Astrocyte (in vitro differentiated cells and primary cell): ENCODE measurements around the gene RIMBP2. TPM values are rescaled to one million over a fixed set of nuclear protein-coding genes. Genes with fewer than 3 reads are reported as not detected.

ENCODE experiments used
- DNase-seq: peaks from one replicate; pipeline ENCODE4 v3.0.0-alpha.2; 2010; ENCODE audit warnings: low read depth
- FAIRE-seq: peaks from 2 replicates; lab custom pipeline; 2011; peaks lifted over from hg19 to GRCh38; lab: Jason Lieb, UNC
- H2AFZ ChIP-seq: 2 replicates; pipeline ENCODE4 v1.6.0; 2012; ENCODE audit warnings: low read depth, low read length, inconsistent platforms
- H3K27ac ChIP-seq: 2 replicates; pipeline ENCODE4 v1.5.1; 2011; ENCODE audit warnings: low read depth, low read length, inconsistent platforms
- H3K27me3 ChIP-seq: 2 replicates; pipeline ENCODE4 v1.6.0; 2011; ENCODE audit warnings: low read length, inconsistent platforms; ENCODE audit not compliant: insufficient read depth
- H3K36me3 ChIP-seq: 2 replicates; pipeline ENCODE4 v1.5.1; 2011; ENCODE audit warnings: low read length, inconsistent platforms; ENCODE audit not compliant: insufficient read depth
- H3K4me1 ChIP-seq: 2 replicates; pipeline ENCODE4 v1.5.1; 2011; ENCODE audit warnings: low read length, inconsistent platforms; ENCODE audit not compliant: insufficient read depth
- H3K4me2 ChIP-seq: 2 replicates; pipeline ENCODE4 v1.6.0; 2012; ENCODE audit warnings: low read length, inconsistent platforms
- H3K4me3 ChIP-seq: 2 replicates; pipeline ENCODE4 v1.5.1; 2011; ENCODE audit warnings: low read depth, mild to moderate bottlenecking, low read length, inconsistent platforms; ENCODE audit not compliant: insufficient read depth
- H3K79me2 ChIP-seq: 2 replicates; pipeline ENCODE4 v1.6.0; 2012; ENCODE audit warnings: mild to moderate bottlenecking, low read length, inconsistent platforms; ENCODE audit not compliant: insufficient read depth
- H3K9ac ChIP-seq: 2 replicates; pipeline ENCODE4 v1.6.0; 2012; ENCODE audit warnings: mild to moderate bottlenecking, low read length, inconsistent platforms
- H3K9me3 ChIP-seq: 2 replicates; pipeline ENCODE4 v1.5.1; 2012; ENCODE audit warnings: low read depth, mild to moderate bottlenecking, low read length, inconsistent platforms; ENCODE audit not compliant: insufficient read depth
- H4K20me1 ChIP-seq: 2 replicates; pipeline ENCODE4 v1.6.0; 2012; ENCODE audit warnings: low read length, inconsistent platforms; ENCODE audit not compliant: insufficient read depth
- H3K27ac Mint-ChIP-seq: one replicate; pipeline ENCODE4 v1.8.0; 2021; ENCODE audit warnings: mild to moderate bottlenecking, mixed read lengths; ENCODE audit not compliant: unreplicated experiment
- H3K27me3 Mint-ChIP-seq: one replicate; pipeline ENCODE4 v1.8.0; 2021; ENCODE audit warnings: low read depth, mixed read lengths; ENCODE audit not compliant: unreplicated experiment
- H3K36me3 Mint-ChIP-seq: one replicate; pipeline ENCODE4 v1.8.0; 2021; ENCODE audit warnings: low read depth, mixed read lengths; ENCODE audit not compliant: unreplicated experiment
- H3K4me1 Mint-ChIP-seq: one replicate; pipeline ENCODE4 v1.8.0; 2021; ENCODE audit warnings: low read depth, mixed read lengths; ENCODE audit not compliant: unreplicated experiment
- H3K4me3 Mint-ChIP-seq: one replicate; pipeline ENCODE4 v1.8.0; 2021; ENCODE audit warnings: mild to moderate bottlenecking, moderate library complexity, mixed read lengths; ENCODE audit not compliant: unreplicated experiment
- H3K9me3 Mint-ChIP-seq: one replicate; pipeline ENCODE4 v1.8.0; 2021; ENCODE audit warnings: mild to moderate bottlenecking, mixed read lengths; ENCODE audit not compliant: unreplicated experiment
- EZH2 ChIP-seq: IDR thresholded peaks from 2 replicates; pipeline ENCODE4 v1.6.1; 2012; ENCODE audit warnings: mild to moderate bottlenecking, low read length, inconsistent platforms; ENCODE audit not compliant: insufficient read depth
- total RNA-seq: library from RNA; stranded (reverse); gene quantifications from 2 replicates; pipeline ENCODE4 v1.2.1, GENCODE V29; 2021
- TF ChIP-seq, protein P1 (sequence below): IDR thresholded peaks from 2 replicates; pipeline ENCODE4 v1.5.1; 2011; ENCODE audit warnings: low read depth, mild to moderate bottlenecking, inconsistent platforms, low read length, moderate library complexity; ENCODE audit not compliant: insufficient read depth

Gene RIMBP2
- total RNA-seq, 1 donor from 2014 or later: 2.2 TPM

DNA sequence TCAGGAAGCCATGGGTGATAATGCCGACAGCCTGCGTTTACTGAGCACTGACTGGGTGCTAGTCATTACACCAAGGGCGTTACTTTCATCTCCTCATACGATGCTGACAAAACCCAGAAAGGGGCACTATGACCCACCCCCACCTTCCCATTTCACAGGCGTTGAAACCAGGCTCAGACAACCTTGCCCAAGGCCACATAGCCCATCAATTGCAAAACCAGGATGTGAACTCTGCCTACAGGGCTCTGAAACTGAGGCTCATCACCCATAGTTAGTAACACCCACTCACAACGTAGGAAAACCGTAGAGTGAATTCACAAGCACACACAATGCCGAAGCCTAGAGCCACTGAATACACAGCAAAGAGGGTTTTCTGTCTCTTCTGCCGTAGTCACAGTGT lies 119.9 kb downstream of the RIMBP2 start:
- no peak overlapping the region for H2AFZ ChIP-seq
- H3K27me3 ChIP-seq: no peaks in the 10 kb centered on the region
- no peaks in the 10 kb centered on the region for H3K27me3 Mint-ChIP-seq
- no peak for TF ChIP-seq EZH2
- TF ChIP-seq, protein P1, sequence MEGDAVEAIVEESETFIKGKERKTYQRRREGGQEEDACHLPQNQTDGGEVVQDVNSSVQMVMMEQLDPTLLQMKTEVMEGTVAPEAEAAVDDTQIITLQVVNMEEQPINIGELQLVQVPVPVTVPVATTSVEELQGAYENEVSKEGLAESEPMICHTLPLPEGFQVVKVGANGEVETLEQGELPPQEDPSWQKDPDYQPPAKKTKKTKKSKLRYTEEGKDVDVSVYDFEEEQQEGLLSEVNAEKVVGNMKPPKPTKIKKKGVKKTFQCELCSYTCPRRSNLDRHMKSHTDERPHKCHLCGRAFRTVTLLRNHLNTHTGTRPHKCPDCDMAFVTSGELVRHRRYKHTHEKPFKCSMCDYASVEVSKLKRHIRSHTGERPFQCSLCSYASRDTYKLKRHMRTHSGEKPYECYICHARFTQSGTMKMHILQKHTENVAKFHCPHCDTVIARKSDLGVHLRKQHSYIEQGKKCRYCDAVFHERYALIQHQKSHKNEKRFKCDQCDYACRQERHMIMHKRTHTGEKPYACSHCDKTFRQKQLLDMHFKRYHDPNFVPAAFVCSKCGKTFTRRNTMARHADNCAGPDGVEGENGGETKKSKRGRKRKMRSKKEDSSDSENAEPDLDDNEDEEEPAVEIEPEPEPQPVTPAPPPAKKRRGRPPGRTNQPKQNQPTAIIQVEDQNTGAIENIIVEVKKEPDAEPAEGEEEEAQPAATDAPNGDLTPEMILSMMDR: no peak
- no peak overlapping the region for H3K27ac Mint-ChIP-seq
- no peaks in the 10 kb centered on the region for H3K4me1 ChIP-seq
- H3K79me2 ChIP-seq: no peaks in the 10 kb centered on the region
- no peak overlapping the region for H3K27ac ChIP-seq
- no peak overlapping the region for H3K4me2 ChIP-seq
- H3K4me1 Mint-ChIP-seq: no peaks in the 10 kb centered on the region
- H3K4me3 Mint-ChIP-seq: no peak overlapping the region
- H4K20me1 ChIP-seq: no peaks in the 10 kb centered on the region
- peaks cover 6% of the 10 kb centered on the region for H3K9me3 Mint-ChIP-seq
- H3K36me3 Mint-ChIP-seq: no peaks in the 10 kb centered on the region
- FAIRE-seq: no peak
- H3K36me3 ChIP-seq: no peaks in the 10 kb centered on the region
- no peak for DNase-seq
- no peak overlapping the region for H3K9ac ChIP-seq
- H3K4me3 ChIP-seq: no peak overlapping the region
- H3K9me3 ChIP-seq: no peaks in the 10 kb centered on the region

DNA sequence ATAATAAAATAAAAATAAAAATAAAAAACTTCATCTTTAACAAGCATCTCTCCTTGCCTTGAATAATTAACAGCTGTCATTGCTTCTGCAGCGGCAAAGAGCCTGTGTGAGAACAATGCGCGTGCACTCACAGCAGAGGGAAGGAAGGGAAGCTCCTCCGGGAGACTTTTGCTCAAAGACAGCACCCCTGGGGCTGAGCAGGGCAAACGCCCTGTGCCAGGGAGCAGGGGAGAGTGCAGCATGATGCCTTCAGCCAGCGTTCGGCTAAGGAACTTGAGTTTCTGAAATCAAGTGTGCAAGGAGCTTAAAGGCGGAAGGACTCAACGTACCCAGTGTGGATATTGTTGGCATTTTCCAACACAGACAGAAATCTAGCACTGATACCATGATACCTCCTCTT lies 120.5 kb downstream of the RIMBP2 start:
- H3K36me3 Mint-ChIP-seq: no peaks in the 10 kb centered on the region
- no peaks in the 10 kb centered on the region for H4K20me1 ChIP-seq
- no peak overlapping the region for H3K4me3 Mint-ChIP-seq
- no peak overlapping the region for H3K9ac ChIP-seq
- no peaks in the 10 kb centered on the region for H3K4me1 Mint-ChIP-seq
- peaks cover 5% of the 10 kb centered on the region for H3K9me3 Mint-ChIP-seq
- no peak for DNase-seq
- H3K36me3 ChIP-seq: no peaks in the 10 kb centered on the region
- H3K79me2 ChIP-seq: no peaks in the 10 kb centered on the region
- H3K27ac Mint-ChIP-seq: no peak overlapping the region
- no peak overlapping the region for H3K4me2 ChIP-seq
- FAIRE-seq: no peak
- H2AFZ ChIP-seq: no peak overlapping the region
- no peaks in the 10 kb centered on the region for H3K27me3 ChIP-seq
- no peaks in the 10 kb centered on the region for H3K27me3 Mint-ChIP-seq
- H3K27ac ChIP-seq: no peak overlapping the region
- no peaks in the 10 kb centered on the region for H3K4me1 ChIP-seq
- TF ChIP-seq EZH2: no peak
- TF ChIP-seq, protein P1: no peak
- no peaks in the 10 kb centered on the region for H3K9me3 ChIP-seq
- H3K4me3 ChIP-seq: no peak overlapping the region

DNA sequence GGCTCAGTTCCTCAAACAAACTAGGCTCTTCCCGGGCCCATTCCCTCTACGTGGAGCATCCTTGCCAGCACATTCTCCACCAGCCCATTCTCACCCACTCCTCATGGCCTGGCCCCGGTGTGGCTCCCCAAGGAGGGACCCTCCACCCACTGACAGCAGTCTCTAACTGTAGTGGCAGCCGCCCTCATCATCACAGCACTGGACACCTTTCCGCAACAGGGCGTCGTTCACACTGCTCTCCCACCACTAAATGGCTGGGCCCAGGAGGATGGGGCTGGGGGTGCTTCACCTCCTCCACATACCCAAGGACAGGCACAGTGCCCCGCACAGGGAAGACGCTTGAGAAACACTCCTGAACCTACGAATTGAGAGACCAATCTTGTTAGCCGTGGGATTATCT lies 123.0 kb downstream of the RIMBP2 start:
- no peak overlapping the region for H3K4me3 ChIP-seq
- H2AFZ ChIP-seq: no peak overlapping the region
- Mint-ChIP-seq H3K27ac (no peak overlapping the region), H3K4me3 (no peak overlapping the region), H3K9me3 (peaks cover 5% of the 10 kb centered on the region), H3K27me3 (no peaks in the 10 kb centered on the region), H3K36me3 (peaks cover 1% of the 10 kb centered on the region), H3K4me1 (no peaks in the 10 kb centered on the region)
- TF ChIP-seq, protein P1: no peak
- TF ChIP-seq EZH2: no peak
- H3K79me2 ChIP-seq: no peaks in the 10 kb centered on the region
- FAIRE-seq (no peak), DNase-seq (no peak)
- H3K36me3 ChIP-seq: no peaks in the 10 kb centered on the region
- H3K27me3 ChIP-seq: no peaks in the 10 kb centered on the region
- H3K9me3 ChIP-seq: peaks cover 5% of the 10 kb centered on the region
- no peak overlapping the region for H3K27ac ChIP-seq
- H3K9ac ChIP-seq: no peak overlapping the region
- H4K20me1 ChIP-seq: no peaks in the 10 kb centered on the region
- H3K4me2 ChIP-seq: no peak overlapping the region
- no peaks in the 10 kb centered on the region for H3K4me1 ChIP-seq
